GM12864 (cell line): ENCODE data around the gene POMGNT2.
"Not testable (repeated sequence)": the region's sequence is repeated elsewhere in the genome, so short reads cannot be mapped to it uniquely, and the experiment has no call there.

Experiments
- DNase-seq: peaks from one replicate; pipeline ENCODE4 v3.0.0-alpha.2; 2011; ENCODE audit warnings: low read depth
- H3K4me3 ChIP-seq: 2 replicates; pipeline ENCODE4 v1.5.1; 2011; ENCODE audit warnings: mild to moderate bottlenecking, low read depth, low read length, control low read depth
- CTCF ChIP-seq: IDR thresholded peaks from 2 replicates; pipeline ENCODE4 v1.5.1; 2011; ENCODE audit warnings: low read depth, mild to moderate bottlenecking, moderate library complexity, low read length, control low read depth, inconsistent platforms; ENCODE audit errors: missing control alignments

The POMGNT2 gene

GRCh38 chr3:43048470-43048869, 57.4 kb downstream of the POMGNT2 start:
- no peak overlapping the region for H3K4me3 ChIP-seq
- no peak for DNase-seq
- TF ChIP-seq CTCF, result no peak

- DNase-seq, result no peak
- no peak for TF ChIP-seq CTCF
- no peak overlapping the region for H3K4me3 ChIP-seq
These were observed 59.3 kb downstream of the POMGNT2 start for GRCh38 chr3:43046583-43046982.

- DNase-seq, H3K4me3 ChIP-seq: not testable (repeated sequence)
These were observed 60.8 kb downstream of the POMGNT2 start for GRCh38 chr3:43045079-43045478.

GRCh38 chr3:43043793-43044192, 62.1 kb downstream of the POMGNT2 start:
- H3K4me3 ChIP-seq, result no peak overlapping the region
- no peak for DNase-seq
- TF ChIP-seq CTCF, result no peak

GRCh38 chr3:43043071-43043766, 62.7 kb downstream of the POMGNT2 start:
- TF ChIP-seq CTCF, result no peak
- no peak overlapping the region for H3K4me3 ChIP-seq
- no peak for DNase-seq

- TF ChIP-seq CTCF, result no peak
- no peak for DNase-seq
- no peak overlapping the region for H3K4me3 ChIP-seq
These were observed 64.4 kb downstream of the POMGNT2 start for GRCh38 chr3:43041517-43041916.

GRCh38 chr3:43038010-43038409, 67.9 kb downstream of the POMGNT2 start:
- DNase-seq, result no peak
- no peak overlapping the region for H3K4me3 ChIP-seq
- no peak for TF ChIP-seq CTCF
